ENCODE measurements around the gene CHST13. TPM values are rescaled to one million over a fixed set of nuclear protein-coding genes. Genes with fewer than 3 reads are reported as not detected.

The CHST13 gene
- total RNA-seq, 1 experiment from 2014 or later: not detected

DNA sequence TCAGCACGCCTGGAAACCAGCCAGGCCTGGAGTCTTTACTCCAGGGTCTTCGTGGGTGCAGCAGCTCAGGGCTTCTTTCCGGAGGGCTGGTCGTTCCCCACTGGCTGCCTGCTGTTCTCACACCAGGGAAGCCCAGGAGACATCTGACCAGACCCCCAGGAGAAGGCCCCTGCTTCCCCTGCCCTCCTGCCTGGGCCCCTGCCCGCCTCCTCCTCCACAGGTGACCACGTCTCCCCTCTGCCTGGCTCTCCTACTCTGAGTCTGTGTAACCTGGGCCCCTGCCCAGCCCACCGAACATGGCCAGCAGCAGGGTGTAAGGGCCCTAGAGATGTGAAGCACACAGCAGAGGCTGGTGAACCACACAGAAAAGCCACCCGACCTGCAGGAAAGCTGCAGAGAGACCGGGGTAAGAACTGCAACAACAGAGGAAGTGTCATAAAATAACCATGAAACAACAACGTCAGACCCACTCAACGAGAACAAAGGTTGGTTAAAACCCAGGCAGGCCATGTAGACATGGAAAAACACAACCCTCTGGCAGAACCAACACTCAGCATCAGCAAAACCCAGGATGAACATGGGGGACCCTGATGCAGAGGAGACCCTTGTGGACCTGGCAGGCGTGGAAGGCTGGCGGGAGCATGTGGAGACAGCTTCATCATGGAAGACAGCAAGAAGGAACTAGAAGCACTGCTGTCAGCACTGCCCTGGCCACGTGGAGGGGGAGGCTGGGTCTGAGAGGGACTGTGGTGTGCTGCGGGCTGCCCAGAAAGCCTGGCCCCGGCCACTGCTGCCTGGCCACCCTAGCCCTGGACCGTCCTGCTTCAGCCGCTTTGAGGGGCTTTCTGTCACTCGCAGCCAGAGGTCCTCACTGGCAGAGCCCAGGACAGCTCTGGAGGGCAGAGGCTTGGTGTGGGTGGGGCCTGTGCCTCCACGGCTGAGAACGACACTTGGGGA is 26.8 kb upstream of the CHST13 start:
- CTCF ChIA-PET: no interaction called here
- TF ChIP-seq EZH2 (IDR thresholded peaks at IDR 0.05; ENCODE audit: low read length, unreplicated experiment): no peak
- TF ChIP-seq, protein P1, sequence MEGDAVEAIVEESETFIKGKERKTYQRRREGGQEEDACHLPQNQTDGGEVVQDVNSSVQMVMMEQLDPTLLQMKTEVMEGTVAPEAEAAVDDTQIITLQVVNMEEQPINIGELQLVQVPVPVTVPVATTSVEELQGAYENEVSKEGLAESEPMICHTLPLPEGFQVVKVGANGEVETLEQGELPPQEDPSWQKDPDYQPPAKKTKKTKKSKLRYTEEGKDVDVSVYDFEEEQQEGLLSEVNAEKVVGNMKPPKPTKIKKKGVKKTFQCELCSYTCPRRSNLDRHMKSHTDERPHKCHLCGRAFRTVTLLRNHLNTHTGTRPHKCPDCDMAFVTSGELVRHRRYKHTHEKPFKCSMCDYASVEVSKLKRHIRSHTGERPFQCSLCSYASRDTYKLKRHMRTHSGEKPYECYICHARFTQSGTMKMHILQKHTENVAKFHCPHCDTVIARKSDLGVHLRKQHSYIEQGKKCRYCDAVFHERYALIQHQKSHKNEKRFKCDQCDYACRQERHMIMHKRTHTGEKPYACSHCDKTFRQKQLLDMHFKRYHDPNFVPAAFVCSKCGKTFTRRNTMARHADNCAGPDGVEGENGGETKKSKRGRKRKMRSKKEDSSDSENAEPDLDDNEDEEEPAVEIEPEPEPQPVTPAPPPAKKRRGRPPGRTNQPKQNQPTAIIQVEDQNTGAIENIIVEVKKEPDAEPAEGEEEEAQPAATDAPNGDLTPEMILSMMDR (conservative IDR thresholded peaks at IDR 0.05; ENCODE audit: low read depth, low read length): no peak
- TF ChIP-seq EZH2phosphoT487 (IDR thresholded peaks at IDR 0.05; ENCODE audit: borderline replicate concordance, low read length): no peak
- H3K9me2 ChIP-seq (replicated peaks; ENCODE audit: low read length): no peaks in the 10 kb centered on the region

DNA sequence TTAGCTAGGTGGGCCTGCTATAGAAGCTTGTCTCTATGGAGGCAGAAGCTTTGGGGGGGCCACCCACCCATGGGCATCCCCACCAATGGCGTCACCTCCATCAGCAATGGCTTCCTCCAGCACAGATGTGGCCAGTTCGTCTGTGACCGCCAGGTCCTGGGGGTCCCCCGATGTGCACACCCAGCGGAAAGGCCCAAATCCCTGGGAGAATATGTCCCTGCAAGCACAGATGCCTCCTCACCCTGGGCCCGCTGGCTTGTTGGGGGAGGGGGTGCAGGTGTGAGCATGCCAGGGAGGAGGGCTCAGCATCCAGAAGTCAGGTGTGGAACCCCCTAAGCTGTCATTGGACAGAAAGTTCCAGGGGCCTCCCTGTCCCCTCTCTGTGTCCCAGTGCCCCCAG is 26.0 kb upstream of the CHST13 start:
- Histone ChIP-seq H3K4me3 (ENCODE audit: low read length) (no peak overlapping the region), H3K9me2 (replicated peaks; ENCODE audit: low read length) (no peaks in the 10 kb centered on the region), H2AFZ (ENCODE audit: low read length) (no peak overlapping the region), H3K4me1 (ENCODE audit: insufficient read depth, low read length) (no peaks in the 10 kb centered on the region; the same call in 1 of the 2 replicates), H3K36me3 (ENCODE audit: low read depth, low read length) (no peaks in the 10 kb centered on the region), H3K9ac (ENCODE audit: low read length) (no peak overlapping the region), H3K4me2 (ENCODE audit: low read length) (no peak overlapping the region), H3K79me2 (ENCODE audit: low read length) (no peaks in the 10 kb centered on the region), H3F3A (ENCODE audit: low read length, unreplicated experiment) (no peaks in the 10 kb centered on the region), H3K9me3 (ENCODE audit: low read length) (no peaks in the 10 kb centered on the region), H4K20me1 (ENCODE audit: low read length) (no peaks in the 10 kb centered on the region), H3K27me3 (ENCODE audit: low read length) (no peaks in the 10 kb centered on the region), H3K27ac (ENCODE audit: low read length) (no peak overlapping the region)
- BruUV-seq (replicated peaks): no TSS peak
- intact Hi-C loops (cut with micrococcal nuclease): no loop called here
- ATAC-seq (no peak), DNase-seq (no peak)
- POLR2A ChIA-PET (ENCODE audit: unreplicated experiment): no interaction called here
- CTCF ChIA-PET: no interaction called here
- TF ChIP-seq EZH2 (IDR thresholded peaks at IDR 0.05; ENCODE audit: low read length, unreplicated experiment) (no peak), EZH2phosphoT487 (IDR thresholded peaks at IDR 0.05; ENCODE audit: borderline replicate concordance, low read length) (no peak)
- TF ChIP-seq, protein P1 (conservative IDR thresholded peaks at IDR 0.05; ENCODE audit: low read depth, low read length): no peak

More for the DNA sequence above, 26.8 kb upstream of the CHST13 start:
- no peaks in the 10 kb centered on the region for H3K27me3 ChIP-seq (ENCODE audit: low read length)
- H3F3A ChIP-seq (ENCODE audit: low read length, unreplicated experiment): no peaks in the 10 kb centered on the region
- DNase-seq: peak; percentile 22
- no peak overlapping the region for H3K4me3 ChIP-seq (ENCODE audit: low read length)
- no TSS peak for BruUV-seq (replicated peaks)
- H2AFZ ChIP-seq (ENCODE audit: low read length): no peak overlapping the region
- H3K9me3 ChIP-seq (ENCODE audit: low read length): no peaks in the 10 kb centered on the region
- H3K27ac ChIP-seq (ENCODE audit: low read length): no peak overlapping the region
- ATAC-seq: no peak; the same call in 1 of the 2 replicates
- H3K9ac ChIP-seq (ENCODE audit: low read length): no peak overlapping the region
- no peaks in the 10 kb centered on the region for H3K79me2 ChIP-seq (ENCODE audit: low read length)
- POLR2A ChIA-PET (ENCODE audit: unreplicated experiment): no interaction called here
- no peaks in the 10 kb centered on the region for H3K36me3 ChIP-seq (ENCODE audit: low read depth, low read length)
- no peak overlapping the region for H3K4me2 ChIP-seq (ENCODE audit: low read length)
- H4K20me1 ChIP-seq (ENCODE audit: low read length): no peaks in the 10 kb centered on the region
- intact Hi-C loops (cut with micrococcal nuclease): no loop called here
- no peaks in the 10 kb centered on the region; the same call in 1 of the 2 replicates for H3K4me1 ChIP-seq (ENCODE audit: insufficient read depth, low read length)

DNA sequence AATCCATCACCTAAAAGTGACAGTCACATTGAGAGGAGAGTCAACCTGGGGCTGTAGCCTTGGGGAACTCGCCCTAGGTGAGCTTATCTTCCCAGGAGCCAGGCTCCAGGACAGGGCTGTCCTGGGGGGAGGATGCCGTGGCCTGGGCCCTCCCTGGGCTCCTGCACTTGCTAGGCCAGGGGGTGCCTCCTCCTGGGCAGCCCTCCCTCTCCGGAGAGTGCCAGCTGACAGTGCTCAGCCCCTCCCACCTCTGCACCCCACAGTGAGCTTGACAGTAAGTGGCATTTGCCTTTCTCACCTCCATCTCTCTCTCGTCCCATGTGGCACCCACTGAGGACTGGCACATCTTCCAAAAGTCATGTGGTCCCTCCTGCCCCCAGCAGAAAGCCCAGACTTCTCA is 25.5 kb upstream of the CHST13 start:
- H3K36me3 ChIP-seq (ENCODE audit: low read depth, low read length): no peaks in the 10 kb centered on the region
- POLR2A ChIA-PET (ENCODE audit: unreplicated experiment): no interaction called here
- H3K27ac ChIP-seq (ENCODE audit: low read length): no peak overlapping the region
- H3K9me2 ChIP-seq (replicated peaks; ENCODE audit: low read length): no peaks in the 10 kb centered on the region
- no peak overlapping the region for H3K4me2 ChIP-seq (ENCODE audit: low read length)
- no peaks in the 10 kb centered on the region for H3F3A ChIP-seq (ENCODE audit: low read length, unreplicated experiment)
- H2AFZ ChIP-seq (ENCODE audit: low read length): no peak overlapping the region
- no peak overlapping the region for H3K4me3 ChIP-seq (ENCODE audit: low read length)
- no peaks in the 10 kb centered on the region; the same call in 1 of the 2 replicates for H3K4me1 ChIP-seq (ENCODE audit: insufficient read depth, low read length)
- H3K9ac ChIP-seq (ENCODE audit: low read length): no peak overlapping the region
- no peaks in the 10 kb centered on the region for H3K79me2 ChIP-seq (ENCODE audit: low read length)
- BruUV-seq (replicated peaks): no TSS peak
- intact Hi-C loops (cut with micrococcal nuclease): no loop called here
- CTCF ChIA-PET: no interaction called here
- ATAC-seq: no peak
- H4K20me1 ChIP-seq (ENCODE audit: low read length): no peaks in the 10 kb centered on the region
- no peaks in the 10 kb centered on the region for H3K27me3 ChIP-seq (ENCODE audit: low read length)
- DNase-seq: no peak
- TF ChIP-seq, protein P1 (conservative IDR thresholded peaks at IDR 0.05; ENCODE audit: low read depth, low read length): no peak
- no peak for TF ChIP-seq EZH2 (IDR thresholded peaks at IDR 0.05; ENCODE audit: low read length, unreplicated experiment)
- no peaks in the 10 kb centered on the region for H3K9me3 ChIP-seq (ENCODE audit: low read length)
